ENCODE data around the gene CEACAM1. TPM values are rescaled to one million over a fixed set of nuclear protein-coding genes. Genes with fewer than 3 reads are reported as not detected.
"Not testable (repeated sequence)": the region's sequence is repeated elsewhere in the genome, so short reads cannot be mapped to it uniquely, and the experiment has no call there.

CEACAM1 gene
- polyA plus RNA-seq, 1 donor from 2014 or later = 0.12 TPM

DNA sequence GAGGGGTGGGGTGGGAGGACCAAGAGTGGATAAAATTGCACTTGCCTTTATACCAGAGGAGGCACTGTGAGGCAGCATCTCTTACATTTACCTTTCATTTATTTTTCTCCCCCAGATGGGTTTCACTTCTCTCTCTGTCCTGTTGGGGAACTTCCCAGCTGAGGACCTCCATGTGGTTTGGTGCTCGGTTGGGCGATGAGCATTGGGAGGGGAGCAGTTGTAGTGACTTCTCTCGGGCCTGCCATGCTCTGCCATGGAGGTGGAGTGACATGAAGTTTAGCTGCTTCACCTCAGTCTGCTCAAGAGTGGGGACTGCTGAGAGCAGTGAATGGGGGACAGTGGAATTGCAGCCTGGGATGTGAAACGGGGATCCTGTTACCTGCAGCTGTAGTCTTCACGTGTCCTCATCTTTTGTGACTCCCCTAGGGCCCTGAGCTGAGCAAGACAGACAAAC, 62.4 kb downstream of the CEACAM1 start:
- Histone ChIP-seq H3K27ac (ENCODE audit: low read length) (no peak overlapping the region), H3K4me3 (ENCODE audit: low read length) (no peak overlapping the region), H3F3A (ENCODE audit: insufficient read depth, low read length, poor library complexity, severe bottlenecking) (no peaks in the 10 kb centered on the region), H3K79me2 (replicated peaks; ENCODE audit: insufficient read depth, low read length) (no peaks in the 10 kb centered on the region), H4K20me1 (ENCODE audit: insufficient read depth) (no peaks in the 10 kb centered on the region), H3K27me3 (ENCODE audit: insufficient read depth, low read depth, low read length) (no peaks in the 10 kb centered on the region), H3K9me3 (ENCODE audit: low read length) (no peaks in the 10 kb centered on the region), H3K9ac (ENCODE audit: low read length) (no peak overlapping the region), H2AFZ (ENCODE audit: low read depth, low read length) (no peak overlapping the region), H3K4me2 (ENCODE audit: low read length) (no peak overlapping the region), H3K9me2 (ENCODE audit: insufficient read depth, low read length) (no peaks in the 10 kb centered on the region), H3K36me3 (ENCODE audit: insufficient read depth, low read length) (no peaks in the 10 kb centered on the region)
- TF ChIP-seq POLR2AphosphoS5 (IDR thresholded peaks at IDR 0.05) (no peak), EZH2 (IDR thresholded peaks at IDR 0.05; ENCODE audit: borderline replicate concordance, insufficient read depth, low read length, poor library complexity, severe bottlenecking) (no peak), SMC3 (conservative IDR thresholded peaks at IDR 0.05; ENCODE audit: poor library complexity) (no peak), EP300 (conservative IDR thresholded peaks at IDR 0.05; ENCODE audit: poor library complexity, severe bottlenecking) (no peak), CTCF (IDR thresholded peaks at IDR 0.05; ENCODE audit: poor library complexity, severe bottlenecking) (no peak), RAD21 (conservative IDR thresholded peaks at IDR 0.05) (no peak), MXI1 (conservative IDR thresholded peaks at IDR 0.05; ENCODE audit: poor library complexity, severe bottlenecking) (no peak), TAF1 (IDR thresholded peaks at IDR 0.05; ENCODE audit: low read depth) (no peak)

- Histone ChIP-seq H3K27ac (ENCODE audit: low read length) (no peak overlapping the region), H3K79me2 (replicated peaks; ENCODE audit: insufficient read depth, low read length) (no peaks in the 10 kb centered on the region), H3K36me3 (ENCODE audit: insufficient read depth, low read length) (no peaks in the 10 kb centered on the region), H3K9ac (ENCODE audit: low read length) (no peak overlapping the region), H3F3A (ENCODE audit: insufficient read depth, low read length, poor library complexity, severe bottlenecking) (no peaks in the 10 kb centered on the region), H4K20me1 (ENCODE audit: insufficient read depth) (no peaks in the 10 kb centered on the region), H2AFZ (ENCODE audit: low read depth, low read length) (no peak overlapping the region), H3K4me3 (ENCODE audit: low read length) (no peak overlapping the region), H3K27me3 (ENCODE audit: insufficient read depth, low read depth, low read length) (no peaks in the 10 kb centered on the region), H3K9me2 (ENCODE audit: insufficient read depth, low read length) (no peaks in the 10 kb centered on the region), H3K9me3 (ENCODE audit: low read length) (no peaks in the 10 kb centered on the region), H3K4me2 (ENCODE audit: low read length) (no peak overlapping the region)
- TF ChIP-seq EZH2 (IDR thresholded peaks at IDR 0.05; ENCODE audit: borderline replicate concordance, insufficient read depth, low read length, poor library complexity, severe bottlenecking) (no peak), POLR2AphosphoS5 (IDR thresholded peaks at IDR 0.05) (no peak), EP300 (conservative IDR thresholded peaks at IDR 0.05; ENCODE audit: poor library complexity, severe bottlenecking) (no peak)
Measured at GRCh38 chr19:42461700-42462324, 66.5 kb downstream of the CEACAM1 start.

DNA sequence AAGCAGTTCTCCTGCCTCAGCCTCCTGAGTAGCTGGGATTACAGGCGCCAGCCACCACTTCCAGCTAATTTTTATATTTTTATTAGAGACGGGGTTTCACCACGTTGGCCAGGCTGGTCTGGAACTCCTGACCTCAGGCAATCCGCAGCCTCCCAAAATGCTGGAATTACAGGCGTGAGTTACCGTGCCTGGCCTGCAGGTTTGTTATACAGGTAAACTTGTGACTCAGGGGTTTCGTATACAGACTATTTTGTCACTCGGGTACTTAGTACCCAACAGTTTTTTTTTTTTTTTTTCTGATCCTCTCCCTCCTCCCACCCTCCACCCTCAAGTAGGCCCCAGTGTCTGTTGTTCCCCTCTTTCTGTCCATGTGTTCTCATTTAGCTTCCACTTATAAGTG, 67.0 kb downstream of the CEACAM1 start:
- not testable (repeated sequence) for H2AFZ ChIP-seq (ENCODE audit: low read depth, low read length); H3K4me3 ChIP-seq (ENCODE audit: low read length); H3K27me3 ChIP-seq (ENCODE audit: insufficient read depth, low read depth, low read length); H3F3A ChIP-seq (ENCODE audit: insufficient read depth, low read length, poor library complexity, severe bottlenecking); H3K9ac ChIP-seq (ENCODE audit: low read length); H3K4me2 ChIP-seq (ENCODE audit: low read length); H3K79me2 ChIP-seq (replicated peaks; ENCODE audit: insufficient read depth, low read length); H3K9me2 ChIP-seq (ENCODE audit: insufficient read depth, low read length); H3K9me3 ChIP-seq (ENCODE audit: low read length); H3K27ac ChIP-seq (ENCODE audit: low read length); H3K36me3 ChIP-seq (ENCODE audit: insufficient read depth, low read length); H4K20me1 ChIP-seq (ENCODE audit: insufficient read depth)
